Stomach (tissue), 9 donors: ENCODE measurements around the gene RARG. TPM values are rescaled to one million over a fixed set of nuclear protein-coding genes. Genes with fewer than 3 reads are reported as not detected.
A peak's percentile ranks its signal among the peaks of the same experiment; 100 is the strongest.

ENCODE experiments used
- DNase-seq, 2 donors: peaks; one replicate each; pipeline versions ENCODE4 v3.0.0 to v3.0.0-alpha.2; 2013 to 2019
- H3K27ac ChIP-seq, 5 donors: fragments of 200-600 bp in 4 of 5; sonication (generic) in 4 of 5; one replicate each; pipeline ENCODE4 v1.5.1; 2013 to 2019; ENCODE audit warnings: mild to moderate bottlenecking in 1 of 5, moderate library complexity in 1 of 5
- H3K27me3 ChIP-seq, 3 donors: fragments of 200-600 bp; sonication (generic); one replicate each; pipeline ENCODE4 v1.5.1; 2017 to 2019; ENCODE audit warnings: mixed run types in 1 of 3
- H3K36me3 ChIP-seq, 4 donors: fragments of 200-600 bp; sonication (generic); 1 replicate in 3 of 4; 2 replicates in 1 of 4; pipeline ENCODE4 v1.5.1; 2016 to 2019
- H3K4me1 ChIP-seq, 4 donors: fragments of 200-600 bp; sonication (generic); one replicate each; pipeline ENCODE4 v1.5.1; 2016 to 2019
- H3K4me3 ChIP-seq, 4 donors: fragments of 200-600 bp; sonication (generic) in 3 of 4; one replicate each; pipeline ENCODE4 v1.5.1; 2016 to 2019; ENCODE audit warnings: mild to moderate bottlenecking in 1 of 4
- H3K9me3 ChIP-seq, 4 donors: fragments of 200-600 bp; sonication (generic); one replicate each; pipeline ENCODE4 v1.5.1; 2016 to 2019
- CTCF ChIP-seq, 7 experiments: fragments of 450-650 bp in 4 of 7; fragments of 200-600 bp in 3 of 7; sonication (generic) in 3 of 7; IDR thresholded peaks; one replicate each; pipeline ENCODE4 v1.5.1; 2016 to 2019; ENCODE audit warnings: antibody characterized with exemption in 7 of 7, control low read depth in 2 of 7, mild to moderate bottlenecking in 1 of 7
- EP300 ChIP-seq: sonication (generic); formaldehyde crosslinking; IDR thresholded peaks from one replicate; pipeline ENCODE4 v1.6.1; 2017; ENCODE audit warnings: antibody characterized with exemption
- POLR2A ChIP-seq, 4 donors: fragments of 450-650 bp; IDR thresholded peaks; one replicate each; pipeline ENCODE4 v1.6.1; 2016; ENCODE audit warnings: antibody characterized with exemption in 4 of 4, control low read depth in 2 of 4, mild to moderate bottlenecking in 1 of 4, moderate library complexity in 1 of 4
- POLR2AphosphoS5 ChIP-seq, 3 donors: sonication (generic); formaldehyde crosslinking; IDR thresholded peaks; one replicate each; pipeline ENCODE4 v1.6.1; 2016; ENCODE audit warnings: antibody characterized with exemption in 3 of 3
- WGBS, 5 donors: extraction: QIAGEN DNeasy Blood & Tissue Kit in 3 of 5; methylation state at CpG; one replicate each; pipeline versions ENCODE4 v1.1.5 to v1.1.7; 2013 to 2018; 5-methylcytosine and 5-hydroxymethylcytosine counted together
- intact Hi-C: fragments of 100-400 bp; cut with DNase I; formaldehyde crosslinking; loops from one replicate; pipeline ENCODE4 v1.15.1; 2023; ENCODE audit warnings: low total_unique reads
- polyA plus RNA-seq, 3 donors: library from polyadenylated mRNA; stranded (reverse); fragments of 200-250 nt; gene quantifications; one replicate each; pipeline ENCODE4 v1.2.3, GENCODE V29; 2013
- total RNA-seq, 5 donors: library from RNA; depleted of rRNA; stranded (reverse); fragments of >200 nt; gene quantifications; one replicate each; pipeline versions ENCODE4 v1.1.0 to v1.2.3, GENCODE V29; 2014 to 2016
- donor health status: healthy with polysubstance abuse.
- donor health status: Bipolar disorder and iron deficiency.
- donor health status: healthy.

RARG gene
- total and polyA plus RNA-seq, 8 donors = 2.0 to 37.7 (median 9.6) TPM

- DNase-seq = peak; percentile 76 to 94
- Histone ChIP-seq H3K4me1 (peaks cover 23 to 45% (median 31%) of the 10 kb centered on the region in 4 donors), H3K4me3 (peak overlapping the region; percentile 74 to 95 (median 78)), H3K27me3 (no peaks in the 10 kb centered on the region), H3K27ac (peak overlapping the region; percentile 85 to 95 (median 92)), H3K9me3 (no peaks in the 10 kb centered on the region), H3K36me3 (peaks cover 9 to 31% (median 27%) of the 10 kb centered on the region in 4 donors)
- intact Hi-C loops = no loop called here
- WGBS, 5 donors = 0 to 1% (median 0%) methylated on average over 21 to 51 of the region's 51 CpGs
- peak in 2 of 3 donors; percentile 45 to 67 for TF ChIP-seq POLR2AphosphoS5 (IDR thresholded peaks at IDR 0.05)
- TF ChIP-seq EP300 = no peak
- TF ChIP-seq POLR2A (IDR thresholded peaks at IDR 0.05) = no peak
- peak in 2 of 7 experiments; percentile 12 to 35 for TF ChIP-seq CTCF (IDR thresholded peaks at IDR 0.05)
Observed at GRCh38 chr12:53251477-53252348, 19.7 kb upstream of the RARG start.

- Histone ChIP-seq H3K27me3 (peaks cover 0 to 25% (median 0%) of the 10 kb centered on the region in 3 donors), H3K4me1 (peaks cover 0 to 4% (median 0%) of the 10 kb centered on the region in 4 donors), H3K27ac (no peak overlapping the region), H3K4me3 (no peak overlapping the region), H3K36me3 (no peaks in the 10 kb centered on the region), H3K9me3 (no peaks in the 10 kb centered on the region)
- intact Hi-C loops = no loop called here
- DNase-seq = no peak
- no peak for TF ChIP-seq EP300
- no peak for TF ChIP-seq POLR2A (IDR thresholded peaks at IDR 0.05)
- no peak for TF ChIP-seq POLR2AphosphoS5 (IDR thresholded peaks at IDR 0.05)
- no peak for TF ChIP-seq CTCF (IDR thresholded peaks at IDR 0.05)
- WGBS, 5 donors = 80 to 89% (median 82%) methylated on average over 3 of the region's 3 CpGs
Observed at GRCh38 chr12:53245286-53245685, 13.3 kb upstream of the RARG start.

GRCh38 chr12:53244337-53244736 is 12.3 kb upstream of the RARG start:
- Histone ChIP-seq H3K27me3 (peaks cover 0 to 25% (median 0%) of the 10 kb centered on the region in 3 donors), H3K36me3 (no peaks in the 10 kb centered on the region), H3K9me3 (no peaks in the 10 kb centered on the region), H3K27ac (no peak overlapping the region), H3K4me1 (no peaks in the 10 kb centered on the region), H3K4me3 (no peak overlapping the region)
- DNase-seq = no peak
- TF ChIP-seq POLR2A (IDR thresholded peaks at IDR 0.05) = no peak
- TF ChIP-seq EP300 = no peak
- TF ChIP-seq CTCF (IDR thresholded peaks at IDR 0.05) = no peak
- TF ChIP-seq POLR2AphosphoS5 (IDR thresholded peaks at IDR 0.05) = no peak
- intact Hi-C loops = no loop called here
- WGBS, 5 donors = 59 to 81% (median 65%) methylated on average over 1 of the region's 1 CpG

- no peak overlapping the region for H3K27ac ChIP-seq
- intact Hi-C loops = no loop called here
- H3K9me3 ChIP-seq = no peaks in the 10 kb centered on the region
- no peaks in the 10 kb centered on the region for H3K4me1 ChIP-seq
- no peak for TF ChIP-seq POLR2AphosphoS5 (IDR thresholded peaks at IDR 0.05)
- H3K4me3 ChIP-seq = no peak overlapping the region
- peak in 1 of 2 donors; percentile 20 for DNase-seq
- WGBS, 5 donors = 71 to 78% (median 77%) methylated on average over 11 of the region's 11 CpGs
- no peaks in the 10 kb centered on the region for H3K36me3 ChIP-seq
- H3K27me3 ChIP-seq = peaks cover 0 to 25% (median 0%) of the 10 kb centered on the region in 3 donors
Observed at GRCh38 chr12:53241623-53242412, 9.8 kb upstream of the RARG start.
